DMS79 treated with DMSO at 0.1 percent for 48 hours (cell line): Measurements from ENCODE around the gene MVB12B.
A peak's percentile ranks its signal among the peaks of the same experiment; 100 is the strongest.

ENCODE experiments used
- DNase-seq: peaks from one replicate; lab custom pipeline; 2025; lab: John Stamatoyannopoulos, UW

Gene MVB12B

GRCh38 chr9:126331964-126332748, 5.5 kb downstream of the MVB12B start:
- DNase-seq: no peak

GRCh38 chr9:126334721-126335621, 8.3 kb downstream of the MVB12B start:
- DNase-seq: no peak

GRCh38 chr9:126335837-126336735, 9.5 kb downstream of the MVB12B start:
- DNase-seq: no peak

GRCh38 chr9:126336736-126337325, 10.2 kb downstream of the MVB12B start:
- DNase-seq: no peak

GRCh38 chr9:126337729-126338372, 11.2 kb downstream of the MVB12B start:
- no peak for DNase-seq

- DNase-seq: no peak
These were observed 12.3 kb downstream of the MVB12B start for GRCh38 chr9:126338945-126339344.

- no peak for DNase-seq
These were observed 14.8 kb downstream of the MVB12B start for GRCh38 chr9:126341426-126341825.

GRCh38 chr9:126341902-126342301, 15.3 kb downstream of the MVB12B start:
- no peak for DNase-seq

- no peak for DNase-seq
These were observed 16.0 kb downstream of the MVB12B start for GRCh38 chr9:126342621-126343031.

- no peak for DNase-seq
These were observed 16.7 kb downstream of the MVB12B start for GRCh38 chr9:126343271-126343700.

GRCh38 chr9:126346031-126346430, 19.4 kb downstream of the MVB12B start:
- DNase-seq: no peak

GRCh38 chr9:126347093-126347492, 20.5 kb downstream of the MVB12B start:
- no peak for DNase-seq

- DNase-seq: peak; percentile 75
These were observed 21.5 kb downstream of the MVB12B start for GRCh38 chr9:126347911-126348760.

GRCh38 chr9:126348911-126349550, 22.4 kb downstream of the MVB12B start:
- DNase-seq: no peak

GRCh38 chr9:126354887-126355770, 28.5 kb downstream of the MVB12B start:
- DNase-seq: no peak

- DNase-seq: peak; percentile 71
These were observed 30.4 kb downstream of the MVB12B start for GRCh38 chr9:126357074-126357473.

GRCh38 chr9:126360073-126360472, 33.4 kb downstream of the MVB12B start:
- DNase-seq: no peak

- DNase-seq: no peak
These were observed 35.2 kb downstream of the MVB12B start for GRCh38 chr9:126361810-126362238.
